Activated naive CD8-positive, alpha-beta T cell treated with anti-CD3 and anti-CD28 coated beads, Interleukin-2, amount 10 ng/mL, durations not matched to agents 7 days and 5 days (primary cell): Measurements from ENCODE around the gene ICAM2. TPM values are rescaled to one million over a fixed set of nuclear protein-coding genes. Genes with fewer than 3 reads are reported as not detected.

Experiments
- ATAC-seq: fragments of 150-1000 bp; cut with Tn5 transposase; one replicate; pipeline ENCODE4 v1.10.0; 2021; ENCODE audit warnings: low read depth, moderate library complexity
- POLR2A ChIA-PET: fragments of 350-600 bp; sonication (Branson Sonifier 250); formaldehyde crosslinking; loops from one replicate; lab custom pipeline; 2021; ENCODE audit warnings: antibody characterized with exemption; lab: Charles Lee
- DNase-seq: peaks from one replicate; pipeline ENCODE4 v3.0.0; 2021
- H3K27ac Mint-ChIP-seq: one replicate; pipeline ENCODE4 v1.8.0; 2022; ENCODE audit warnings: mild to moderate bottlenecking, mixed read lengths
- H3K27me3 Mint-ChIP-seq: one replicate; pipeline ENCODE4 v1.8.0; 2022; ENCODE audit warnings: mild to moderate bottlenecking, moderate library complexity, mixed read lengths
- H3K36me3 Mint-ChIP-seq: one replicate; pipeline ENCODE4 v1.8.0; 2021; ENCODE audit warnings: mild to moderate bottlenecking, mixed read lengths
- H3K4me1 Mint-ChIP-seq: one replicate; pipeline ENCODE4 v1.8.0; 2021; ENCODE audit warnings: mixed read lengths
- H3K4me3 Mint-ChIP-seq: one replicate; pipeline ENCODE4 v1.8.0; 2022; ENCODE audit warnings: mild to moderate bottlenecking, moderate library complexity, mixed read lengths
- H3K9me3 Mint-ChIP-seq: one replicate; pipeline ENCODE4 v1.8.0; 2021; ENCODE audit warnings: mixed read lengths
- total RNA-seq, 2 experiments: library from RNA; stranded (reverse); gene quantifications; one replicate each; pipeline ENCODE4 v1.2.3, GENCODE V29; 2021

Gene ICAM2
- total RNA-seq: 10 to 100 TPM; 59.0 to 61.7 TPM

GRCh38 chr17:64020056-64020766 lies at the start of gene ICAM2:
Gene ICAM2 (minus strand): TSS chr17:64020633. CDS start chr17:64006691, 13,942 bp downstream.
- H3K9me3 Mint-ChIP-seq: no peaks in the 10 kb centered on the region
- no peaks in the 10 kb centered on the region for H3K27me3 Mint-ChIP-seq
- POLR2A ChIA-PET: interaction anchor here (0.6 to 3.8 kb wide), 24 partner anchors 8 to 398 kb away, joined by 3 to 24 read pairs (median 4); partner anchors contain the start of genes CD79B, ERN1, MAP3K3 and PRR29
- ATAC-seq (peak; percentile 78), DNase-seq (peak; percentile 78)
- no peaks in the 10 kb centered on the region for H3K36me3 Mint-ChIP-seq
- H3K4me1 Mint-ChIP-seq: peaks cover 55% of the 10 kb centered on the region
- peak within 1 kb of the TSS; percentile 94 for H3K4me3 Mint-ChIP-seq
- peak within 1 kb of the TSS; percentile 99 for H3K27ac Mint-ChIP-seq

DNA sequence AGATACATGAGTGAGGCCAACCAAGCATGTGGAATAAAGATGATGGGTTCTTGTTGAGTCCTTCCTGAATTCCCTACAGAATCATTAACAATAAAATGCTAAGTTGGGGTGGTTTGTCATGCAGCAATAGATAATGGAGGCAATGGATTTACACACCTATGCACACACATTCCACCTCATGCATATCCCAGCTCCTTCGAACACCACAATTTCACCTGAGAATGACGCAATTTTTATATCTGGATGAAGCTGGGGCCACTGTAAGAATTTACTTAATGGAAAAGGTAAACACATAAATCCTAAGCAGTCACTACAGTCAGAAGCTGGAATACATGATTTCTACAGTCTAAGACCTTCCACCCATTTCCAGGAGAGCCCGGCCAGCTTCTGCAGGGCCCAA lies 49.8 kb upstream of the ICAM2 start:
- Mint-ChIP-seq H3K27me3 (no peaks in the 10 kb centered on the region), H3K36me3 (peaks cover 28% of the 10 kb centered on the region), H3K9me3 (no peaks in the 10 kb centered on the region), H3K27ac (no peak overlapping the region), H3K4me1 (peaks cover 4% of the 10 kb centered on the region), H3K4me3 (no peak overlapping the region)
- ATAC-seq (no peak), DNase-seq (no peak)
- POLR2A ChIA-PET: no interaction called here

DNA sequence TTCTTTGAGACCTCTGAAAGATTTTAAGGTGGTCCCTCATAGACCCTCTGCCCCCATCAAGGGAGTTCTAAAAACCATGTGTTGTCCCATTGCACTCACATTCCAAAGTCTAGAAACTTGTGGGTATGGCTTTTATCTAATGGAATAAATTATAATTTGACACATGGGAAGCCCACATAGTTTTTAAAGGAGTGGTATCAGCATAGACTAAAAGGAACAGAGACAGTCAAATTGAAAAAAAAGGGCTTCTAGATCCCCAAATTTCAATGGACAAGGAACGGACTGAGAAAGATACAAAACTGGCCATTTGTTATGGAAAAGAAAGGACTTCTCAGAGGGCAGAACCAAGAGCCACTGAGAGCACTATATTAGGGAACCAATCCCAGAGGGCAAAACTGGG lies 48.7 kb upstream of the ICAM2 start:
- H3K9me3 Mint-ChIP-seq: no peaks in the 10 kb centered on the region
- no peak for ATAC-seq
- H3K27me3 Mint-ChIP-seq: no peaks in the 10 kb centered on the region
- POLR2A ChIA-PET: no interaction called here
- H3K4me3 Mint-ChIP-seq: no peak overlapping the region
- H3K27ac Mint-ChIP-seq: no peak overlapping the region
- peaks cover 28% of the 10 kb centered on the region for H3K36me3 Mint-ChIP-seq
- peaks cover 2% of the 10 kb centered on the region for H3K4me1 Mint-ChIP-seq
- DNase-seq: no peak

DNA sequence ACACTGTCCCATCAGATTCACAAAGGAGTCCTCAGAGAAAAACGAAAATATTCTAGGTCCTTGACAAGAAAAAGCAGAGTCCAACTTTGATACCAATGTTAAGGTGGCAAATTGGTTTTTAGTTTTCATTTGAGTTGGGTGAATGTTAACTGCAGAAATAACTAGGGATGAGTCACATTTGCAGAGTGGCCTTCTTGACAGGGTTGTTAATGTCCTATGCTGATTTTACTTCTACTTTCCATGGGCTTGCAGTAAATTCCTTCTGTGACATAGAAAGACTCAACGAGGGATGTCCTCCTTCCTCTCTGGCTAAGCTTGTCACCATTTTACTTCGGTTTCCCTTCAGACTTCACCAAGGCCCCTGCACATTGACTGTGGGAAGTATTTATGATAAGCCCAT lies 47.2 kb upstream of the ICAM2 start:
- peaks cover 24% of the 10 kb centered on the region for H3K36me3 Mint-ChIP-seq
- no peak overlapping the region for H3K4me3 Mint-ChIP-seq
- no peak overlapping the region for H3K27ac Mint-ChIP-seq
- peaks cover 2% of the 10 kb centered on the region for H3K4me1 Mint-ChIP-seq
- ATAC-seq (no peak), DNase-seq (no peak)
- H3K9me3 Mint-ChIP-seq: no peaks in the 10 kb centered on the region
- no peaks in the 10 kb centered on the region for H3K27me3 Mint-ChIP-seq
- POLR2A ChIA-PET: interaction anchor here (0.6 kb wide), 2 partner anchors 42 to 770 kb away, joined by 3 read pairs; no protein-coding TSS in a partner anchor

DNA sequence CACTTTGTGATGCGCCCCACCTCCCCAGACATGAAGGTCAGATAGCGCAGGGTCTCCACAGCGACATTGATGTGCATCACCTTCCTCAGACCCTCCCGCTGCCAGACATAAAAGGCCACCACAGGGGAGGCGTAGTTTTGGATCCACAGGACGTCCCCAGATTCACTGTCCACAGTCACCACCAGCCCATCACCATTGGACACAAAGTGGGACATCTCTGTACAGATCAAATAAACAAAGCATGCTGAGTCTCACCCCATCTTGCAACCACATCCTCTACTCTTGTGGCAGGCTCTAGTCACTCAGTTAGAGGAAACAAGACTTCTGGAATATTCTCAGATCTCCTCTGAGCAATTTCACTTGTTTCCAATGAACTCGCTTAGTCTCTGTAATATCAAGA lies 46.3 kb upstream of the ICAM2 start:
- DNase-seq (no peak), ATAC-seq (no peak)
- Mint-ChIP-seq H3K4me1 (peaks cover 2% of the 10 kb centered on the region), H3K9me3 (no peaks in the 10 kb centered on the region), H3K4me3 (no peak overlapping the region), H3K27me3 (no peaks in the 10 kb centered on the region), H3K27ac (no peak overlapping the region), H3K36me3 (peaks cover 24% of the 10 kb centered on the region)
- POLR2A ChIA-PET: no interaction called here

GRCh38 chr17:64065161-64065560 lies 44.7 kb upstream of the ICAM2 start:
- DNase-seq (no peak), ATAC-seq (no peak)
- POLR2A ChIA-PET: no interaction called here
- Mint-ChIP-seq H3K27ac (no peak overlapping the region), H3K4me1 (peaks cover 2% of the 10 kb centered on the region), H3K36me3 (peaks cover 19% of the 10 kb centered on the region), H3K9me3 (no peaks in the 10 kb centered on the region), H3K4me3 (no peak overlapping the region), H3K27me3 (no peaks in the 10 kb centered on the region)

- DNase-seq (no peak), ATAC-seq (no peak)
- POLR2A ChIA-PET: interaction anchor here (0.7 to 1.4 kb wide), 3 partner anchors 11 to 69 kb away, joined by 3 to 6 read pairs (median 4); partner anchors contain the start of gene ERN1
- Mint-ChIP-seq H3K4me1 (peaks cover 2% of the 10 kb centered on the region), H3K36me3 (peaks cover 14% of the 10 kb centered on the region), H3K27me3 (no peaks in the 10 kb centered on the region), H3K4me3 (no peak overlapping the region), H3K27ac (no peak overlapping the region), H3K9me3 (no peaks in the 10 kb centered on the region)
Observed at GRCh38 chr17:64064331-64064730, 43.9 kb upstream of the ICAM2 start.

GRCh38 chr17:64063766-64064224 lies 43.4 kb upstream of the ICAM2 start:
- peak; percentile 80 for ATAC-seq
- DNase-seq: peak; percentile 60
- POLR2A ChIA-PET: interaction anchor here (0.7 to 1.4 kb wide), 3 partner anchors 10 to 70 kb away, joined by 3 to 6 read pairs (median 4); partner anchors contain the start of gene ERN1
- H3K27ac Mint-ChIP-seq: no peak overlapping the region
- no peak overlapping the region for H3K4me3 Mint-ChIP-seq
- peaks cover 2% of the 10 kb centered on the region for H3K4me1 Mint-ChIP-seq
- no peaks in the 10 kb centered on the region for H3K27me3 Mint-ChIP-seq
- peaks cover 12% of the 10 kb centered on the region for H3K36me3 Mint-ChIP-seq
- H3K9me3 Mint-ChIP-seq: no peaks in the 10 kb centered on the region

DNA sequence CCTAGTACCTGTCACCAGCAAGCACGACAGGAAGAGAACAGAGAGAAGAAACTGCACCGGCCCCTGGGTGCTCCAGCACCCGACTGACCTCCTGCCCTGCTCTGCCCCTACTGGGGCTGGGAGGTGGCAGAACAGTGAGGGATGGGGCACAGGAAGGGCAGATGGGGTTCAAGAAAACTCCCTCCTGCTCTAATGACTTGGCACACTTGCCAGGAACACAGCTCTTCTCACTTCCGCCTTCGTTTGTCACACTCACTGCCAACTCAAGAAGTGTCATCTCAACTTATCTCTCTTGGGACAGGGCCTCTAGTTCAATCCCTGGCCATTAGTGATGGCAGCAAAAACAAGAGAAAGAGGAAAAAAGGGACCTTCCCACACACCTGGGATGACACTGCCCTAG lies 42.7 kb upstream of the ICAM2 start:
- H3K4me1 Mint-ChIP-seq: peaks cover 2% of the 10 kb centered on the region
- no peak overlapping the region for H3K4me3 Mint-ChIP-seq
- no peaks in the 10 kb centered on the region for H3K27me3 Mint-ChIP-seq
- no peaks in the 10 kb centered on the region for H3K9me3 Mint-ChIP-seq
- ATAC-seq: no peak
- H3K36me3 Mint-ChIP-seq: peaks cover 9% of the 10 kb centered on the region
- DNase-seq: no peak
- POLR2A ChIA-PET: interaction anchor here (1.0 to 1.4 kb wide), 3 partner anchors 10 to 71 kb away, joined by 3 to 4 read pairs (median 3); no protein-coding TSS in a partner anchor
- H3K27ac Mint-ChIP-seq: no peak overlapping the region

- Mint-ChIP-seq H3K4me3 (no peak overlapping the region), H3K36me3 (peaks cover 6% of the 10 kb centered on the region), H3K27ac (no peak overlapping the region), H3K27me3 (no peaks in the 10 kb centered on the region), H3K4me1 (peaks cover 6% of the 10 kb centered on the region), H3K9me3 (no peaks in the 10 kb centered on the region)
- DNase-seq (no peak), ATAC-seq (peak; percentile 28)
- POLR2A ChIA-PET: no interaction called here
Observed at GRCh38 chr17:64061178-64061898, 40.9 kb upstream of the ICAM2 start.

DNA sequence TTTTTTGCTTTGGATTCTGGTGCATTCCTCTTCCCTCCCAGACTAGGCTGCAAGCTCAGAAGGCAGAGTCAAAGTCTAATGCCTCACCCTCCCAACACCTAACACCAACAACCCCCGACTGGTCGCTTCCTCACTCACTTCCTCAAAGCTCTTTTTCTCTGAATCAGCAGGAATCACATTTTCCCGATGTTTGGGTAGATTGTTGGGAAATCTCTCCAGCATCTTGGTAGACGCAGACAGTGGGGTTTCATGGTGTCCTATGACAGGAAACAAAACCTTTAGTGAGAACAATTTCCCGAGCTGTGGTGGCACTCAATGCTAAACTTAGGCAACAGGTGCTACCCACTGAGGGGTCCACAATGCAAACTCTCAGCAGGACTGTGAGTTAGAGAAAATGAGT lies 39.9 kb upstream of the ICAM2 start:
- DNase-seq: no peak
- no peak overlapping the region for H3K4me3 Mint-ChIP-seq
- H3K36me3 Mint-ChIP-seq: peaks cover 6% of the 10 kb centered on the region
- H3K27me3 Mint-ChIP-seq: no peaks in the 10 kb centered on the region
- ATAC-seq: no peak
- H3K9me3 Mint-ChIP-seq: no peaks in the 10 kb centered on the region
- POLR2A ChIA-PET: no interaction called here
- peaks cover 10% of the 10 kb centered on the region for H3K4me1 Mint-ChIP-seq
- no peak overlapping the region for H3K27ac Mint-ChIP-seq

- POLR2A ChIA-PET: no interaction called here
- no peak for ATAC-seq
- no peak overlapping the region for H3K4me3 Mint-ChIP-seq
- H3K9me3 Mint-ChIP-seq: no peaks in the 10 kb centered on the region
- H3K36me3 Mint-ChIP-seq: peaks cover 6% of the 10 kb centered on the region
- no peaks in the 10 kb centered on the region for H3K27me3 Mint-ChIP-seq
- no peak overlapping the region for H3K27ac Mint-ChIP-seq
- H3K4me1 Mint-ChIP-seq: peaks cover 10% of the 10 kb centered on the region
- no peak for DNase-seq
Observed at GRCh38 chr17:64059756-64060155, 39.3 kb upstream of the ICAM2 start.

DNA sequence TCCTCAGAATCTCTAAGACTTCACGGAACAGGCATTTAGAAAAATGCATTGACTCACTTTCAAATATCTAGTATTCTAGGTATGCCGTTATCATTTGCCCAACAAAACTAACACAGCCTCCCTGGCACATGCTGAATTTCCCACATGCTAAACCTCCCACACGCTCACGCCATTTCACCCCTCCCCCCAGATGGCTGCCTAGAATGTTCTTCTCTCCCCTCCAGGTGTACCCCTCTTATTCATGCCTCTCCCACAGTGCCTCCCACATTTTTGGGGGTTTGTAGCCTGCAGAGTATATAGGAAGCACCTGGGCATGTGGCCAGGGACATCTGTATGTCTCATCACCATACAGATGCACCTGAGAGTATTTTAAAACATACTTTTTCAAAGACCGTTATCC lies 38.2 kb upstream of the ICAM2 start:
- DNase-seq (no peak), ATAC-seq (no peak)
- Mint-ChIP-seq H3K36me3 (peaks cover 6% of the 10 kb centered on the region), H3K27ac (no peak overlapping the region), H3K4me1 (peaks cover 8% of the 10 kb centered on the region), H3K4me3 (no peak overlapping the region), H3K27me3 (no peaks in the 10 kb centered on the region), H3K9me3 (no peaks in the 10 kb centered on the region)
- POLR2A ChIA-PET: no interaction called here
